ENCODE results near the gene DCTN2. TPM values are rescaled to one million over a fixed set of nuclear protein-coding genes. Genes with fewer than 3 reads are reported as not detected.

Gene DCTN2
- polyA plus RNA-seq, 1 of the 3 experiments (the other 2 are of a cell fraction), result 122 TPM

DNA sequence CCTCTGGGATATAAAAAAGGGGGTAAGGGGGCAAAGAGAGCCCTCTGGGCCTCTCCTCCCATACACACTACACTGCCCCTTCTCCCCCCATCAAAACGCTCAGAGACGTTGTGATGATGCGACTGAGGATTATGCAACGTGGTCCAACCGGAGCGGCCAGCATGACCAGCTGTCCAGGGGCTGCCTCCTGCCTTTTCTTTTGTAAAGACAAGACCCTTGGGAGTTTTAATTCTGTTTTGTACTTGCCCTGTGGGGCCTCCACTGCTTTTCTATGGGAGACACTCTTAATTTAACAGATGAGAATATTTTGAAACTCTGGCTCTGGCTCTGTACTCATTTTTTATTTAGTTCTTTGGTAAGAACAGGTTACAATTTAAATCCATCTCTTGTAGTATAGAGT is 17.2 kb downstream of the DCTN2 start:
- H3K79me2 ChIP-seq (ENCODE audit: insufficient read depth), result peaks cover 10% of the 10 kb centered on the region
- H3K9ac ChIP-seq, result no peak overlapping the region
- H3K9me2 ChIP-seq, result no peaks in the 10 kb centered on the region
- no peaks in the 10 kb centered on the region for H3K27me3 ChIP-seq (ENCODE audit: insufficient read depth)
- DNase-seq, result no peak
- H3F3A ChIP-seq (replicated peaks; ENCODE audit: insufficient read depth), result peaks cover 11% of the 10 kb centered on the region
- no peak overlapping the region for H3K4me3 ChIP-seq (ENCODE audit: low read depth in 2 of 2, low read length in 1 of 2)
- CTCF ChIA-PET, result interaction anchor here (0.6 to 1.6 kb wide), 4 partner anchors 30 to 103 kb away, joined by 3 to 4 read pairs (median 3); partner anchors contain the start of gene B4GALNT1
- WGBS (ENCODE audit: low lambda C conversion rate), result 91% methylated on average over 6 of the region's 6 CpGs
- H4K20me1 ChIP-seq (ENCODE audit: insufficient read depth), result peaks cover 3% of the 10 kb centered on the region; the same call in 1 of the 2 replicates
- H3K9me3 ChIP-seq, result no peaks in the 10 kb centered on the region
- no peak overlapping the region for H2AFZ ChIP-seq (ENCODE audit: low read depth)
- H3K27ac ChIP-seq (ENCODE audit: low read depth in 2 of 2, low read length in 1 of 2), result no peak overlapping the region
- no peak for TF ChIP-seq EZH2phosphoT487 (IDR thresholded peaks at IDR 0.05; ENCODE audit: borderline replicate concordance, low read depth)
- TF ChIP-seq, protein P1, sequence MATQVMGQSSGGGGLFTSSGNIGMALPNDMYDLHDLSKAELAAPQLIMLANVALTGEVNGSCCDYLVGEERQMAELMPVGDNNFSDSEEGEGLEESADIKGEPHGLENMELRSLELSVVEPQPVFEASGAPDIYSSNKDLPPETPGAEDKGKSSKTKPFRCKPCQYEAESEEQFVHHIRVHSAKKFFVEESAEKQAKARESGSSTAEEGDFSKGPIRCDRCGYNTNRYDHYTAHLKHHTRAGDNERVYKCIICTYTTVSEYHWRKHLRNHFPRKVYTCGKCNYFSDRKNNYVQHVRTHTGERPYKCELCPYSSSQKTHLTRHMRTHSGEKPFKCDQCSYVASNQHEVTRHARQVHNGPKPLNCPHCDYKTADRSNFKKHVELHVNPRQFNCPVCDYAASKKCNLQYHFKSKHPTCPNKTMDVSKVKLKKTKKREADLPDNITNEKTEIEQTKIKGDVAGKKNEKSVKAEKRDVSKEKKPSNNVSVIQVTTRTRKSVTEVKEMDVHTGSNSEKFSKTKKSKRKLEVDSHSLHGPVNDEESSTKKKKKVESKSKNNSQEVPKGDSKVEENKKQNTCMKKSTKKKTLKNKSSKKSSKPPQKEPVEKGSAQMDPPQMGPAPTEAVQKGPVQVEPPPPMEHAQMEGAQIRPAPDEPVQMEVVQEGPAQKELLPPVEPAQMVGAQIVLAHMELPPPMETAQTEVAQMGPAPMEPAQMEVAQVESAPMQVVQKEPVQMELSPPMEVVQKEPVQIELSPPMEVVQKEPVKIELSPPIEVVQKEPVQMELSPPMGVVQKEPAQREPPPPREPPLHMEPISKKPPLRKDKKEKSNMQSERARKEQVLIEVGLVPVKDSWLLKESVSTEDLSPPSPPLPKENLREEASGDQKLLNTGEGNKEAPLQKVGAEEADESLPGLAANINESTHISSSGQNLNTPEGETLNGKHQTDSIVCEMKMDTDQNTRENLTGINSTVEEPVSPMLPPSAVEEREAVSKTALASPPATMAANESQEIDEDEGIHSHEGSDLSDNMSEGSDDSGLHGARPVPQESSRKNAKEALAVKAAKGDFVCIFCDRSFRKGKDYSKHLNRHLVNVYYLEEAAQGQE (IDR thresholded peaks at IDR 0.05; ENCODE audit: low read depth, low read length), result no peak
- no peak for TF ChIP-seq ELF1 (IDR thresholded peaks at IDR 0.05)
- TF ChIP-seq RFX5 (IDR thresholded peaks at IDR 0.05; ENCODE audit: low read length), result no peak
- peaks cover 52 to 91% of the 10 kb centered on the region in 2 experiments for H3K36me3 ChIP-seq (replicated peaks in 1 of 2; ENCODE audit: control insufficient read depth in 1 of 2, insufficient read depth in 2 of 2, low read length in 1 of 2)
- H3K4me2 ChIP-seq, result no peak overlapping the region
- POLR2A ChIA-PET, result interaction anchor here (0.6 to 2.6 kb wide), 2 partner anchors 10 to 75 kb away, joined by 3 to 10 read pairs; partner anchors contain the start of gene DTX3
- peaks cover 0 to 3% of the 10 kb centered on the region in 2 experiments; a peak in 1 of 4 replicates for H3K4me1 ChIP-seq (ENCODE audit: control insufficient read depth in 1 of 2, insufficient read depth in 2 of 2, low read depth in 1 of 2, low read length in 1 of 2)

DNA sequence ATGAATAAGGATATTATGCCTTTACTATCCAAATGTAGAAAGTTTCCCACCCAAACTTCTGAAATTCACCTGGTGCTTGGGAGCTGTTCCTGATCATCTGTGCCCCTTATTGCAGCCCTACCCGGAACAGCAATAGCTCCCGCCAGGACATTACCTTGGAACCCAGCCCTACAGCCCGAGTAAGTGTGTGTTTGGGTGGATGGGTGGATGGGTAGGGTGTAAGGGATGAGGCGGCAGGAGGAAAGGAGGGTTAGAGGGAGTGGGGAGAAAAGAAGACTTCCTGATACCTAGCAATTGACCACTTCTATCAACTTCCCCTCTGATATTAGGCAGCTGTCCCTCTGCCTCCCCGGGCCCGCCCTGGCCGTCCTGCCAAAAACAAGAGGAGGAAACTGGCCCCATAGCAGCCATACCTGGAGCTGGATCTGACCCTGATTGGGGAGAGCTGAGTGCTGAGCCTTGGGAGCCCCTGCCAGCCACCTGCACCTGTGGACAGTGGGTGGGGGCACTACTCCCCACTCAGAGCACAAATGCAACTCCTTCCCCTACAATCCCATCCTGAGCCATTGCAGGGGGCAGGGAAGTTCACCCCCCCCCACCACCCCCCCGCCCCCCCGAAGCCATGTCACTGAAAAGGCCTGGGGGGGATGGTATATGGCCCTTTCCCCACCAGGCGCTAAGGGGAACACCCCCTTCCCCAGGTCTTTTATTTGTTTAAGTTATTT is 18.0 kb downstream of the DCTN2 start:
- H3K4me2 ChIP-seq, result no peak overlapping the region
- H4K20me1 ChIP-seq (ENCODE audit: insufficient read depth), result peaks cover 4% of the 10 kb centered on the region; the same call in 1 of the 2 replicates
- no peak for TF ChIP-seq EP300 (IDR thresholded peaks at IDR 0.05; ENCODE audit: borderline replicate concordance in 1 of 2, low read depth in 1 of 2, low read length in 1 of 2)
- no peak for TF ChIP-seq JUND (IDR thresholded peaks at IDR 0.05)
- TF ChIP-seq POLR2AphosphoS5 (IDR thresholded peaks at IDR 0.05; ENCODE audit: low read depth, low read length), result no peak
- TF ChIP-seq FOSL2 (IDR thresholded peaks at IDR 0.05; ENCODE audit: borderline replicate concordance, low read depth), result no peak
- TF ChIP-seq RCOR1 (IDR thresholded peaks at IDR 0.05; ENCODE audit: low read length), result no peak
- TF ChIP-seq ELF1 (IDR thresholded peaks at IDR 0.05), result no peak
- TF ChIP-seq TEAD4 (IDR thresholded peaks at IDR 0.05; ENCODE audit: borderline replicate concordance, insufficient read depth), result no peak
- no peak for TF ChIP-seq RFX5 (IDR thresholded peaks at IDR 0.05; ENCODE audit: low read length)
- no peak for TF ChIP-seq FOXJ3 (CRISPR knock-in tag; IDR thresholded peaks at IDR 0.05)
- no peak for TF ChIP-seq FOXM1 (IDR thresholded peaks at IDR 0.05; ENCODE audit: low read depth)
- TF ChIP-seq, protein P2, sequence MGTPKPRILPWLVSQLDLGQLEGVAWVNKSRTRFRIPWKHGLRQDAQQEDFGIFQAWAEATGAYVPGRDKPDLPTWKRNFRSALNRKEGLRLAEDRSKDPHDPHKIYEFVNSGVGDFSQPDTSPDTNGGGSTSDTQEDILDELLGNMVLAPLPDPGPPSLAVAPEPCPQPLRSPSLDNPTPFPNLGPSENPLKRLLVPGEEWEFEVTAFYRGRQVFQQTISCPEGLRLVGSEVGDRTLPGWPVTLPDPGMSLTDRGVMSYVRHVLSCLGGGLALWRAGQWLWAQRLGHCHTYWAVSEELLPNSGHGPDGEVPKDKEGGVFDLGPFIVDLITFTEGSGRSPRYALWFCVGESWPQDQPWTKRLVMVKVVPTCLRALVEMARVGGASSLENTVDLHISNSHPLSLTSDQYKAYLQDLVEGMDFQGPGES (IDR thresholded peaks at IDR 0.05; ENCODE audit: low read depth, low read length), result no peak
- TF ChIP-seq, protein P3, sequence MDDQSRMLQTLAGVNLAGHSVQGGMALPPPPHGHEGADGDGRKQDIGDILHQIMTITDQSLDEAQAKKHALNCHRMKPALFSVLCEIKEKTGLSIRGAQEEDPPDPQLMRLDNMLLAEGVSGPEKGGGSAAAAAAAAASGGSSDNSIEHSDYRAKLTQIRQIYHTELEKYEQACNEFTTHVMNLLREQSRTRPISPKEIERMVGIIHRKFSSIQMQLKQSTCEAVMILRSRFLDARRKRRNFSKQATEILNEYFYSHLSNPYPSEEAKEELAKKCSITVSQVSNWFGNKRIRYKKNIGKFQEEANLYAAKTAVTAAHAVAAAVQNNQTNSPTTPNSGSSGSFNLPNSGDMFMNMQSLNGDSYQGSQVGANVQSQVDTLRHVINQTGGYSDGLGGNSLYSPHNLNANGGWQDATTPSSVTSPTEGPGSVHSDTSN (IDR thresholded peaks at IDR 0.05), result no peak
- no peak for TF ChIP-seq RXRA (IDR thresholded peaks at IDR 0.05; ENCODE audit: borderline replicate concordance, low read depth)
- peaks cover 46 to 91% of the 10 kb centered on the region in 2 experiments for H3K36me3 ChIP-seq (replicated peaks in 1 of 2; ENCODE audit: control insufficient read depth in 1 of 2, insufficient read depth in 2 of 2, low read length in 1 of 2)
- H3K9ac ChIP-seq, result no peak overlapping the region
- ChIA-PET CTCF (interaction anchor here (1.3 to 1.5 kb wide), 2 partner anchors 11 to 104 kb away, joined by 3 to 4 read pairs; partner anchors contain the start of gene B4GALNT1), POLR2A (interaction anchor here (1.8 kb wide), 1 partner anchor 9 kb away, joined by 5 read pairs; no protein-coding TSS in a partner anchor)
- H3K4me3 ChIP-seq (ENCODE audit: low read depth in 2 of 2, low read length in 1 of 2), result no peak overlapping the region
- H3K27ac ChIP-seq (ENCODE audit: low read depth in 2 of 2, low read length in 1 of 2), result peak overlapping the region in 1 of 2 experiments; percentile 18; a peak in 2 of 4 replicates
- H2AFZ ChIP-seq (ENCODE audit: low read depth), result no peak overlapping the region
- no peaks in the 10 kb centered on the region for H3K9me3 ChIP-seq
- 83% methylated on average over 8 of the region's 10 CpGs for WGBS (ENCODE audit: low lambda C conversion rate)
- no peaks in the 10 kb centered on the region for H3K27me3 ChIP-seq (ENCODE audit: insufficient read depth)
- DNase-seq, result no peak
- peaks cover 2 to 11% of the 10 kb centered on the region in 2 experiments for H3K4me1 ChIP-seq (ENCODE audit: control insufficient read depth in 1 of 2, insufficient read depth in 2 of 2, low read depth in 1 of 2, low read length in 1 of 2)
- peaks cover 19% of the 10 kb centered on the region for H3K79me2 ChIP-seq (ENCODE audit: insufficient read depth)
- no peaks in the 10 kb centered on the region for H3K9me2 ChIP-seq
- peaks cover 12% of the 10 kb centered on the region for H3F3A ChIP-seq (replicated peaks; ENCODE audit: insufficient read depth)
